ENCODE measurements around the gene JPH2.

- TF ChIP-seq EP300 (IDR thresholded peaks at IDR 0.05) (no peak), POLR2A (IDR thresholded peaks at IDR 0.05) (no peak)
- TF ChIP-seq, protein P1, sequence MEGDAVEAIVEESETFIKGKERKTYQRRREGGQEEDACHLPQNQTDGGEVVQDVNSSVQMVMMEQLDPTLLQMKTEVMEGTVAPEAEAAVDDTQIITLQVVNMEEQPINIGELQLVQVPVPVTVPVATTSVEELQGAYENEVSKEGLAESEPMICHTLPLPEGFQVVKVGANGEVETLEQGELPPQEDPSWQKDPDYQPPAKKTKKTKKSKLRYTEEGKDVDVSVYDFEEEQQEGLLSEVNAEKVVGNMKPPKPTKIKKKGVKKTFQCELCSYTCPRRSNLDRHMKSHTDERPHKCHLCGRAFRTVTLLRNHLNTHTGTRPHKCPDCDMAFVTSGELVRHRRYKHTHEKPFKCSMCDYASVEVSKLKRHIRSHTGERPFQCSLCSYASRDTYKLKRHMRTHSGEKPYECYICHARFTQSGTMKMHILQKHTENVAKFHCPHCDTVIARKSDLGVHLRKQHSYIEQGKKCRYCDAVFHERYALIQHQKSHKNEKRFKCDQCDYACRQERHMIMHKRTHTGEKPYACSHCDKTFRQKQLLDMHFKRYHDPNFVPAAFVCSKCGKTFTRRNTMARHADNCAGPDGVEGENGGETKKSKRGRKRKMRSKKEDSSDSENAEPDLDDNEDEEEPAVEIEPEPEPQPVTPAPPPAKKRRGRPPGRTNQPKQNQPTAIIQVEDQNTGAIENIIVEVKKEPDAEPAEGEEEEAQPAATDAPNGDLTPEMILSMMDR (IDR thresholded peaks at IDR 0.05) = no peak
Observed at GRCh38 chr20:44200371-44200770, 13.4 kb upstream of the JPH2 start.
